ENCODE data around the gene TAS2R10.

DNA sequence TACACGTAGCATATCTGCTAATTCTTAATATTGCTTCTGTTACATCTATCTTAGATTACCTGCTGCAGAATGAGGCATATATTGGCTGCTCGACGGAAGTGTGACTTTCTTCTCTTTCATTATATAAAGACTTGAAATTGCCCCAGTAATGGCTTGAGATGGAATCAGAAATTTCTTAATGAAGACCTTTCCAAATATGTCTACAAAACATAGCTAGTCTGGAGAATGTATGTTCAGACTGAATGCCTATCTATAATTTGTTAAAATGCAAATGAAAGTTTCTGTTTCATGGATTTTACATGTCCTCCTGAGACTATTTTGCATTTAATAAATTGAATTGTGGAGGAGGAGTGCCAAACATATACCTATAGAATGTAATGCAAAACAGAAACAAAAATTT lies at the start of gene TAS2R10:
- TF ChIP-seq ZNF274 (IDR thresholded peaks at IDR 0.05; ENCODE audit: low read depth, low read length) = no peak
- no peak for TF ChIP-seq YY1 (IDR thresholded peaks at IDR 0.05; ENCODE audit: insufficient read depth, insufficient read length)
